BE2C (cell line): ENCODE measurements around the gene AFMID.
"Not testable (repeated sequence)": the region's sequence is repeated elsewhere in the genome, so short reads cannot be mapped to it uniquely, and the experiment has no call there.

ENCODE experiments used
- DNase-seq: peaks from one replicate; pipeline ENCODE4 v3.0.0-alpha.2; 2020
- H3K27me3 ChIP-seq: fragments of 250-450 bp; sonication (Bioruptor Pico); 2 replicates; pipeline ENCODE4 v1.5.1; 2020; ENCODE audit warnings: mild to moderate bottlenecking
- H3K36me3 ChIP-seq: fragments of 250-450 bp; sonication (Bioruptor Pico); 2 replicates; pipeline ENCODE4 v1.5.1; 2020; ENCODE audit warnings: mild to moderate bottlenecking
- H3K4me1 ChIP-seq: fragments of 250-450 bp; sonication (Bioruptor Pico); 2 replicates; pipeline ENCODE4 v1.5.1; 2020
- H3K4me3 ChIP-seq: 2 replicates; pipeline ENCODE4 v1.5.1; 2011; ENCODE audit warnings: low read depth, low read length
- H3K9me3 ChIP-seq: fragments of 250-450 bp; sonication (Bioruptor Pico); 2 replicates; pipeline ENCODE4 v1.5.1; 2020
- CTCF ChIP-seq: IDR thresholded peaks from 2 replicates; pipeline ENCODE4 v1.5.1; 2012; ENCODE audit warnings: mild to moderate bottlenecking, low read depth, low read length

The AFMID gene

GRCh38 chr17:78249818-78250806, 63.0 kb downstream of the AFMID start:
- Histone ChIP-seq H3K4me3 (no peak overlapping the region), H3K27me3 (no peaks in the 10 kb centered on the region), H3K4me1 (peaks cover 6% of the 10 kb centered on the region), H3K9me3 (no peaks in the 10 kb centered on the region), H3K36me3 (no peaks in the 10 kb centered on the region)
- no peak for DNase-seq
- TF ChIP-seq CTCF, result no peak

DNA sequence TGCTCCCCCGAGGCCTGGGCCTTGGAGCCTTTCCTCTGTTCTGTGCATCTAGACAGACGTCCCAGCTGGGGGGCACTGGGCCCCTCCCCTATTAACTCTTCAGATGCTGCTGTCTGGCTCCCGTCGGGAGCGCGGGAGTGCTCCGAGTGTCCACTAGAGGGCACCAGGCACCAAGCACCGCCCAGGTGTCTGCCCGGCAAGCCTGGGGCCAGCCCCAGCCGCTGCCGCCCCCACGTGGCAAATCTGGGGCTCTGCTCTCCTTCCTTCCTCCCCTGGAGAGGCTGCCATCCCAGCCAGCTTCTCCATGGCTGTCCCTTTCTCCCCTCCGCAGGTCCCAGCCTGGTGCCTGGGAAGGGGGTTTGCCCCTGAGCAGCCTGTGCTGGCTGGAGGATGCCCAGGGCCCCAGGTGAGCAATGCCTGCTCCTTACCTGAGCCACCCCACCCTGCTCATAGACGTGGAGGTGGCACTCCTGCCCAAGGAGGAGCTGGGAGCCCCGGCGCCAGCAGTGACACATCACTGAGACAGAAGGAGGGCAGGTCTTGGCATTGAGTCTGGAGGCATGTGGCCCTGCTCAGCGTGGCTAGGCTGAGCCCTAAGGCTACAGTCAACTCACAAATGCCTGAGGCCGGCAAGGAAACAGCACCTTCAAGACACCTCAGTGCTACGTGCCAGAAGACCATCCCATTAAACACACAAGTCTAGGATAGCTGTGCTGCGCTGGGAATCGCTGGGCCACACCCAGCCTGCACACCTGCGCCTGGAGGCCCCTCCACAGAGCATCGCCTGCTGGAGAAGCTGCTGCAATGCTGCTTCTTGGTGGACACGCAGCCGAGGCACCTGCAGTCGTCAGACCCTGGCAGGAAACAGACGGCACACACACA, 64.0 kb downstream of the AFMID start:
- Histone ChIP-seq H3K36me3 (no peaks in the 10 kb centered on the region), H3K4me3 (no peak overlapping the region), H3K27me3 (no peaks in the 10 kb centered on the region), H3K4me1 (peaks cover 16% of the 10 kb centered on the region), H3K9me3 (no peaks in the 10 kb centered on the region)
- peak; percentile 92 for DNase-seq
- TF ChIP-seq CTCF, result peak; percentile 99

- no peaks in the 10 kb centered on the region for H3K27me3 ChIP-seq
- no peaks in the 10 kb centered on the region for H3K36me3 ChIP-seq
- TF ChIP-seq CTCF, result no peak
- H3K9me3 ChIP-seq, result no peaks in the 10 kb centered on the region
- H3K4me3 ChIP-seq, result no peak overlapping the region
- H3K4me1 ChIP-seq, result peaks cover 22% of the 10 kb centered on the region
- DNase-seq, result no peak
Measured at GRCh38 chr17:78251773-78252103, 64.6 kb downstream of the AFMID start.

GRCh38 chr17:78252111-78252634, 65.0 kb downstream of the AFMID start:
- no peak for DNase-seq
- no peaks in the 10 kb centered on the region for H3K36me3 ChIP-seq
- no peaks in the 10 kb centered on the region for H3K27me3 ChIP-seq
- H3K4me1 ChIP-seq, result peaks cover 26% of the 10 kb centered on the region
- H3K9me3 ChIP-seq, result no peaks in the 10 kb centered on the region
- no peak for TF ChIP-seq CTCF
- H3K4me3 ChIP-seq, result no peak overlapping the region

- Histone ChIP-seq H3K27me3 (no peaks in the 10 kb centered on the region), H3K9me3 (no peaks in the 10 kb centered on the region), H3K4me1 (peaks cover 34% of the 10 kb centered on the region), H3K36me3 (no peaks in the 10 kb centered on the region), H3K4me3 (no peak overlapping the region)
- TF ChIP-seq CTCF, result no peak
- DNase-seq, result no peak
Measured at GRCh38 chr17:78252701-78253635, 65.8 kb downstream of the AFMID start.

- DNase-seq, result not testable (repeated sequence)
Measured at GRCh38 chr17:78253636-78253945, 66.4 kb downstream of the AFMID start.

More at GRCh38 chr17:78253636-78253945, 66.4 kb downstream of the AFMID start:
- H3K36me3 ChIP-seq, H3K9me3 ChIP-seq, H3K27me3 ChIP-seq: not testable (repeated sequence)
- peak overlapping the region; percentile 81 for H3K4me3 ChIP-seq
- peaks cover 40% of the 10 kb centered on the region for H3K4me1 ChIP-seq
